ENCODE results near the gene NKAIN2.
"Not testable (repeated sequence)": the region's sequence is repeated elsewhere in the genome, so short reads cannot be mapped to it uniquely, and the experiment has no call there.

NKAIN2 gene

DNA sequence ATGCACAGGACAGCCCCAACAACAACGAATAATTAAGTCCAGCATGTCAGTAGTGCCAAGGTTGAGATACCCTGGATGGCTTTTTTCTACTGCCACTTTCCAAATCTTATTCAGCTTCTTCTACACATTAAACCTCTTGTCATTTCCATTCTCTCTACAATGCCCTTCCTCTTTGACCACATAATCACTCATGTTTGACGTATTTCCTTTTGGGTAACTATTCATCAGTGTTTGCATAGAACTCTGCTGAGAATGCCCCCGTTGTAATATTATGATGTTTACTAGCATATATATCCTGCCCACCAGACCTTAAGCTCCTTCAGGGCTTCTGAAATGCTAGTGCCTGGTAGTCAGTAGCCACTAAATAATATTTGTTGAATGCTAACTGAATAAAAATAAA is 643.3 kb downstream of the NKAIN2 start:
- DNase-seq = no peak

- no peak for DNase-seq
These were observed 655.6 kb downstream of the NKAIN2 start for GRCh38 chr6:124459268-124459667.

GRCh38 chr6:124462750-124463149 is 659.1 kb downstream of the NKAIN2 start:
- DNase-seq = no peak

DNA sequence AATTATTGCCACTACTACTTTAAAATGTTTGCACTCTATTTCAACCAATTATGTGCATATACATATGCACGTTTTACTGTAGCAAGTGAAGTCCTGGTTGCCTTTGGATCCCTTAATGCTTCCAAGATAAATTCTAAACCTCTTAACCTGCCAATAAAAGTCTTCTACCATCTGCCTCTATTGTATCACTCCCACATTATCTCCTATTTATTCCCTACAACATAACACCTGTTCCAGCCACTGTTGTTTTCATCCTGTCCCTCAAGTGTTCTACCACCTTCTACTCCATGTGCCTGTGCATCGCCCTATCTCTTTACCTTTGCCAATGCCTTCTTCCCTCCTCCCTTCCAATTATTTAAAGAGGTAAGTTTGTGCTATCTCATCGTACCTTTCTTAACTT is 659.6 kb downstream of the NKAIN2 start:
- no peak for DNase-seq

- not testable (repeated sequence) for DNase-seq
These were observed 660.9 kb downstream of the NKAIN2 start for GRCh38 chr6:124464600-124464999.

- no peak for DNase-seq
These were observed 663.3 kb downstream of the NKAIN2 start for GRCh38 chr6:124466949-124467348.

DNA sequence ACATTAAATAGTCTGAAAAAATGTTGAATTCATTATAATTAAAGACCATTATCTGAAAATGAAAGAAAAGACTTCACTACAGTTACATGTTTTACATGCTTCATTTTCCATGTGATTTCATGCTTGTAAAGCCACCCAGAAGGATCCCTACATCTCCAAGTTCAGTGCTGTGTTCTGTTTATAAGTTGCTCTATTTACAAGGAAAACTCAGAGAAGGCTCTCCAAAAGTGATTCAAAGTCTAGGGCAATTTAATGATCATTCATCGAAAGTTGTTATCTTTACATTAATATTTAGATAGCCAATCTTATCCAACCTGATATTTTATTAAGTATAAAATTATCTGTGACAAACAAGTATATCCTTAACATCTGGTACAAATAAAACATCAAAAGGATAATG is 663.7 kb downstream of the NKAIN2 start:
- DNase-seq = no peak

DNA sequence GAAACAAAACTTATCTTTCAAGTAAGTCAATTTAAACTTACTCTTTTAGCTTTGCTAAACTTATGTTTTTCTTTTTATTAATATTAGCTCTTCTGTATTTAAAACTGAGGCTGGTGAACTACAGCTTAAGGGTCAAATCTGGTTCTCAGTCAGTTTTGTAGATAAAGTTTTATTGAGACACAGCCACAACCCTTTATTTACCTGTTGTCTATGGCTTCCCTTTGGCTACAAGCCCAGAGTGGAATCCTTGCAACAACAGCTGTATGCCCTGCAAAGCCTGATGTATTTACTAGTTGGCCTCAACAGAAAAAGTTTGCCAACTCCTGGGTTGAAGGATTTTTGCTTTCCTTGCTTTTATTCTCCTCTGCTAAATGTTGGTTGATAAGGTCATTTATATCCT is 667.1 kb downstream of the NKAIN2 start:
- DNase-seq = no peak

DNA sequence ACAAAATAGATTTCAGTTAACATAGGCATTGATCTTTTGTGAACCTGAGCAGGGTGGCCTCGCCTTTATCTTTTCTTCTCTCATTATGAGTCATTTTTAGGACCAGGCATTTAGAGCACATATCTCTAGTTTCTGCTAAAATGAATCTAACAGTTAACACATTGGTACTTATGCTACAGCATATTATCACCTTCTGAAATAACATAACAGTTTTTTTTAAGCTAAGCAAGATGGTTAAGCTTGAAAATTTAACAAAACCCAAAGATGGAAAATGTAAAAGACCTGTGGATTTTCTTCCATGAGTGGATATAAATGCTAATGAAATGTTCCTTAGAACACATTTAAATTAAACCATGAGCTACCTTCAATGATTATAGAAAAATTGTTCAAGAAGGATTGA is 671.5 kb downstream of the NKAIN2 start:
- DNase-seq = no peak

DNA sequence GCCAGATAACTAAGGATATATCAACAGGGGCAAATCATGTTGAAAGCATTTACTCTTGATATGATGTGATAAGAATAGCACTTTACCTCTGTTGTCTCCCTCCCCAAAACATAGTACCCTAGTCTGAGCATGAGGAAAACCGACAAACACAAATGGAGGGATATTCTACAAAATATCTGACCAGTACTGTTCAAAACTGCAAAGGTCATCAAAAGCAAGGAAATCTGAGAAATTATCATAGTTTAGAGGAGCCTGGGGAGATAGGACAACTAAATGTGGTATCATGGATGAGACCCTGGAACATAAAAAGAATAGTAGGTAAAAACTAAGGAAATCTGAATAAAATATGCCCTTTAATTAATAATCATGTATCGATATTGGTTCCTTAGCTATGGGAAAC is 675.2 kb downstream of the NKAIN2 start:
- no peak for DNase-seq

DNA sequence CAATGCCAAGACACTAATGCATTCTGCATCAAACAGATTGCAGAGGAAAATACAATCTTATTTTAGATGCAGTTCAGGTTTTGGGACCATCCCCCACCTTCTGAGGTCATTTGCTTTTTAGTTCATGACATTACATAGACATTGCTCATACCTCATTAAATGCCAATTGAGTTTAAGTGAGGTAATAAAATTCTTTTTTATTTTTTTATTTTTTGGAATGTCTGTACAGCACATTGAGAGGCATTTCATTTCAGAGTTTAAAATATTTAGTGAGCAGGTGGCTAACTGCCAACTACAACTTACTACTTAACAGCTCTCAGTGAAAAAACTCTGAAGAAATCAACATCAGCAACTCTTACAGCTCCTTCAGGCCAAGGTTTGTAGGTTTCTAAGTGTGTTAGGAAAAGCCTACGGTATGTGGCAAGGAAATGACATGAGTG is 676.3 kb downstream of the NKAIN2 start:
- DNase-seq = no peak

DNA sequence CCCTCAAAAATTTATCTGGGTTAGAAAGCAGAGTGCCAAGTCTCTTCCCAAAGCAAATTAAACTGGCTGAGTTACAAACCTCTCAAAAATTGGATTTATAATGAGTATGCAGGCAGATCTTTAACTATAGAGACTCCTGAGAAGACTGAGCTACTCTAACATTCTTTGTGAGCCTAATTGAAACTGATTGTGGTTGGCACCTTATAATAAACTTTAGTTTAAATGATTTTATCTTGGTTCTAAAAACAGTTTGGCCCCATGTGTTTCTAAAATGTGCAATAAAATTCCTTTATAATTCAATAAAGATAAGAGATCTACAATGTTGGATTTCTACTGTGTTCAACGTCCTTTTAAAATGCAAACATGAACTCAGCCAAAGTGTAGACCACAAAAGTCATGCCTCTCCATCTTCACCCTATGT is 678.4 kb downstream of the NKAIN2 start:
- DNase-seq = no peak

GRCh38 chr6:124487623-124488431 is 684.2 kb downstream of the NKAIN2 start:
- DNase-seq = no peak

- no peak for DNase-seq
These were observed 686.5 kb downstream of the NKAIN2 start for GRCh38 chr6:124490122-124490521.

DNA sequence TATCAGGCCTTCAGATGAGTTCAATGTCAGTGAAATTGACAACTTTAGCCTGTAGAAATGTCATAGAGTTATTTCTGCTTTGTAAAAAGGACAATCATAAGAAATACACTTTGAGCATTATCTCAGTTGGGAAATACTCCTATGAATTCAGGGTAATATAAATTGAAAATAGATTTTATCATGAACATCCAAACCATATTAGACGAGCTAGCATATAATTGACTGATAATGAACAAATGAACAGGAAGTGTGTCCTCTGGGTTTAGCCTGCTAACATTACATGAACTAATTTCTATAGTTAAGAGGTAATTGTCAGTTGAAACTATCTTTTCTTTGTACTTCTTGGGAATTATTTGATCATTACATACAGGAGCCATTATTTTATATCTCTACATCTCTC is 689.6 kb downstream of the NKAIN2 start:
- DNase-seq = no peak

- no peak for DNase-seq
These were observed 691.4 kb downstream of the NKAIN2 start for GRCh38 chr6:124494956-124495664.

GRCh38 chr6:124495665-124496190 is 692.1 kb downstream of the NKAIN2 start:
- DNase-seq = no peak

GRCh38 chr6:124496334-124496733 is 692.7 kb downstream of the NKAIN2 start:
- DNase-seq = no peak

DNA sequence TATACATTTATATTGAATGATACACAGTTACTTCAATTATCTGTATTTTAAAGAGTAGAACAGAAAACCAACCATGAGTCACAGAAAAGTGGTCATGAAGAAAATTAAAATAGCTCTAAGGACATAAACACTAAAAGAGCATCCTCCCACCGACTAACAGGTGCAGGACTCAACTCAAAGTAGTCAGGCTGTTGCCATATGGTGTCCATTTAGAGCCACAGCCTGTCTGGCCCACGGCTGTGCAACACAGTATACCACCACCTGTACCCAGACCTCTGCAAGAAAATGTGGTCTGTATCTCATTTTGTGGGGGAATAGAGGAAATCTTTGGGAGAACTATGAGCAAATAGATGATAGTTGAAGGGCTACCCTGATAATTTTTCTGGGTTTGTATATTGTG is 708.8 kb downstream of the NKAIN2 start:
- DNase-seq = no peak

- no peak for DNase-seq
These were observed 713.7 kb downstream of the NKAIN2 start for GRCh38 chr6:124517339-124517738.

DNA sequence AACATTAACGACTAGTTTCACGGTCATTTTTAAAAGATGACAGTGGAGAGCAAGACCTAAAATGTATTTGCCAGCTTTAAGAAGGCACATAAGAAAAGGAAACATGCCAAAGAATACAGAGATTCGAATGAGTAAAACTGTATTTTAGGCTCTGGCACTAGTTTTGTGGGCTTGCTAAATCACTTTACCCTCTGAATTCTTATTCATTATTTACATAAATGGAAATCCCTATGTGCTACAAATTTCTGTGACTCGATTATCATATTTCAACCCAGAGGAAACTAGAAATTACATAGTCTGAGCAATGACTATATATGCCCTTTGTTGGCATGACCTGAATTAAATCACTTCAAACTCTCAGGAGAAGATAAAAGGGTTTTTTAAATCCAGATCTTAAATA is 716.8 kb downstream of the NKAIN2 start:
- DNase-seq = no peak

- DNase-seq = no peak
These were observed 718.7 kb downstream of the NKAIN2 start for GRCh38 chr6:124522335-124522734.

DNA sequence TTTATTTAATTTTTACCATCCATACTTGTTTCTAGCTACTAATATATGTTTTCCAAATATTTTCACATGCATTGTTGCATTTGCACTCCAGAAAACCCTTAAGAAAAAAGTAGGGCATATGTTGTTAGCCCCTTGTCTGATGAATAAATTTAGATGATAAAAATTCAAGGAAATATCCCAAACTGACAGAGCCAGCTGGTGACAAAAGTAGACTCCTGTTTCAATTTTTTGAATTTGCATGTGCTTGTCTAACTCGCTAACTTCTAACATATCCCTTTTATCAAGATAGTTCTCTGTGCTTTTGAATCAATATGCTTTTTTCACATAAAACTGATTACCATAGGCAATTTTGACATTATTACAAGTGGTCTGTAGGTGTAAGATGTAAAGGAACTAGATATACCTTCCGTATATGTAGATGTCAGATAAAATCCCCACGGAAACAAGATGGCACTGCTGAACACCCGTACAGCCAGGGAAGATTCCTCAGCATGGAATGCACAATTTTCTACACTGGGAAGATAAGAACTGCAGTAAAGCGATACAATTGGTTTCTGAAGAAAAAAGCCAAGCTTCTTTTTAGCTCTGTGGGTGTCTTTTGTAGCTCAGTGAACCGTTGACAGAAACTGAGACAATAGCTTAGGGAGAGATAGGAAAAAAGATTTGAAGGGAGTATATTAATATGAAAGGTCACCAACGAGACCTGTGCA is 721.0 kb downstream of the NKAIN2 start:
- no peak for DNase-seq
